SHP77 (cell line): ENCODE data around the gene MAPT.

Experiments
- DNase-seq, 2 experiments: peaks; one replicate each; lab custom pipeline; 2025; lab: John Stamatoyannopoulos, UW

MAPT gene

GRCh38 chr17:45973099-45973780 is 78.9 kb downstream of the MAPT start:
- DNase-seq, result no peak

GRCh38 chr17:45973946-45974859 is 79.8 kb downstream of the MAPT start:
- DNase-seq, result no peak

- DNase-seq, result no peak
Observed at GRCh38 chr17:45974916-45975630, 80.7 kb downstream of the MAPT start.

GRCh38 chr17:45975640-45976295 is 81.4 kb downstream of the MAPT start:
- no peak for DNase-seq

GRCh38 chr17:45976391-45976754 is 82.0 kb downstream of the MAPT start:
- DNase-seq, result no peak

GRCh38 chr17:45976755-45977505 is 82.6 kb downstream of the MAPT start:
- no peak for DNase-seq

- DNase-seq, result no peak
Observed at GRCh38 chr17:45977506-45977824, 83.1 kb downstream of the MAPT start.

- DNase-seq, result no peak
Observed at GRCh38 chr17:45977976-45978626, 83.7 kb downstream of the MAPT start.

GRCh38 chr17:45979137-45979536 is 84.8 kb downstream of the MAPT start:
- DNase-seq, result no peak

- no peak for DNase-seq
Observed at GRCh38 chr17:45980855-45981254, 86.5 kb downstream of the MAPT start.

- no peak for DNase-seq
Observed at GRCh38 chr17:45981306-45981705, 87.0 kb downstream of the MAPT start.

- no peak for DNase-seq
Observed at GRCh38 chr17:45982791-45983613, 88.6 kb downstream of the MAPT start.

- no peak for DNase-seq
Observed at GRCh38 chr17:45983614-45984310, 89.4 kb downstream of the MAPT start.

- DNase-seq, result no peak
Observed at GRCh38 chr17:45984368-45984767, 90.0 kb downstream of the MAPT start.

GRCh38 chr17:45985447-45985846 is 91.1 kb downstream of the MAPT start:
- DNase-seq, result no peak

- no peak for DNase-seq
Observed at GRCh38 chr17:45986056-45986455, 91.7 kb downstream of the MAPT start.

- DNase-seq, result no peak
Observed at GRCh38 chr17:45987706-45988105, 93.4 kb downstream of the MAPT start.

- DNase-seq, result no peak
Observed at GRCh38 chr17:45989759-45990158, 95.4 kb downstream of the MAPT start.

- no peak for DNase-seq
Observed at GRCh38 chr17:45990886-45991285, 96.5 kb downstream of the MAPT start.

- DNase-seq, result no peak
Observed at GRCh38 chr17:45991341-45991740, 97.0 kb downstream of the MAPT start.
